ENCODE results near the gene CHD5. TPM values are rescaled to one million over a fixed set of nuclear protein-coding genes. Genes with fewer than 3 reads are reported as not detected.

Gene CHD5
- total RNA-seq, 1 experiment from 2014 or later = 6.1 TPM

GRCh38 chr1:6069573-6069972 lies 110.5 kb downstream of the CHD5 start:
- Histone ChIP-seq H3K9me2 (ENCODE audit: insufficient read depth) (no peaks in the 10 kb centered on the region), H4K20me1 (ENCODE audit: insufficient read depth) (no peaks in the 10 kb centered on the region), H3K27me3 (ENCODE audit: insufficient read depth, low read length) (no peaks in the 10 kb centered on the region), H3K4me3 (replicated peaks in 1 of 2; ENCODE audit: low read depth in 1 of 2, low read length in 2 of 2) (no peak overlapping the region), H3K79me2 (ENCODE audit: insufficient read depth, low read length) (no peaks in the 10 kb centered on the region), H3K27ac (ENCODE audit: low read depth, low read length) (no peak overlapping the region), H3K9me3 (ENCODE audit: control insufficient read depth in 1 of 2, insufficient read depth in 1 of 2, low read depth in 1 of 2, low read length in 2 of 2) (no peaks in the 10 kb centered on the region), H3K36me3 (ENCODE audit: control insufficient read depth in 1 of 2, insufficient read depth in 2 of 2, low read length in 2 of 2) (no peaks in the 10 kb centered on the region), H2AFZ (ENCODE audit: low read depth, low read length, poor library complexity, severe bottlenecking) (no peak overlapping the region), H3K4me2 (ENCODE audit: low read length) (no peak overlapping the region), H3K9ac (ENCODE audit: low read length) (no peak overlapping the region), H3K4me1 (ENCODE audit: control insufficient read depth in 1 of 2, insufficient read depth in 2 of 2, low read length in 2 of 2) (peaks cover 6 to 9% of the 10 kb centered on the region in 2 experiments)
- ChIA-PET RAD21 (ENCODE audit: low non-redundant PET in 1 of 2, low total read pairs in 2 of 2, uncharacterized antibody in 2 of 2, unreplicated experiment in 2 of 2) (no interaction called here), POLR2A (no interaction called here), CTCF (no interaction called here)
- intact Hi-C loops (cut with micrococcal nuclease) = no loop called here
- no peak for DNase-seq (ENCODE audit: low read depth, low spot score)
- TF ChIP-seq ZBTB33 (IDR thresholded peaks at IDR 0.05; ENCODE audit: extremely low read depth, insufficient replicate concordance, low read length) (no peak), REST (IDR thresholded peaks at IDR 0.05; ENCODE audit: low read depth) (no peak), ATF3 (IDR thresholded peaks at IDR 0.05) (no peak), EZH2phosphoT487 (IDR thresholded peaks at IDR 0.05; ENCODE audit: borderline replicate concordance) (no peak), JUND (IDR thresholded peaks at IDR 0.05) (no peak)
- BruUV-seq (replicated peaks) = no TSS peak
- no peak for ATAC-seq
